ENCODE results near the gene SEC63.

The SEC63 gene

GRCh38 chr6:107928984-107929383 lies 29.0 kb downstream of the SEC63 start:
- TF ChIP-seq POLR2AphosphoS5 (IDR thresholded peaks at IDR 0.05; ENCODE audit: low read depth, low read length) (no peak), SIN3A (IDR thresholded peaks at IDR 0.05; ENCODE audit: borderline replicate concordance, insufficient read depth, low read length) (no peak), REST (IDR thresholded peaks at IDR 0.05; ENCODE audit: insufficient read depth in 1 of 2, low read depth in 2 of 2, low read length in 2 of 2) (no peak), TAF1 (IDR thresholded peaks at IDR 0.05; ENCODE audit: borderline replicate concordance, insufficient read depth, low read length) (no peak), FOXP2 (optimal IDR thresholded peaks at IDR 0.05; ENCODE audit: borderline replicate concordance, extremely low read depth, extremely low read length, insufficient read depth) (no peak)

GRCh38 chr6:107917451-107918375 lies 40.3 kb downstream of the SEC63 start:
- TF ChIP-seq POLR2AphosphoS5 (IDR thresholded peaks at IDR 0.05; ENCODE audit: low read depth, low read length), result no peak
- TF ChIP-seq REST (IDR thresholded peaks at IDR 0.05; ENCODE audit: insufficient read depth in 1 of 2, low read depth in 2 of 2, low read length in 2 of 2), result no peak
- no peak for TF ChIP-seq FOXP2 (optimal IDR thresholded peaks at IDR 0.05; ENCODE audit: borderline replicate concordance, extremely low read depth, extremely low read length, insufficient read depth)
- TF ChIP-seq TAF1 (IDR thresholded peaks at IDR 0.05; ENCODE audit: borderline replicate concordance, insufficient read depth, low read length), result no peak
- no peak for TF ChIP-seq SIN3A (IDR thresholded peaks at IDR 0.05; ENCODE audit: borderline replicate concordance, insufficient read depth, low read length)

- TF ChIP-seq POLR2AphosphoS5 (IDR thresholded peaks at IDR 0.05; ENCODE audit: low read depth, low read length) (no peak), TAF1 (IDR thresholded peaks at IDR 0.05; ENCODE audit: borderline replicate concordance, insufficient read depth, low read length) (no peak), REST (IDR thresholded peaks at IDR 0.05; ENCODE audit: insufficient read depth in 1 of 2, low read depth in 2 of 2, low read length in 2 of 2) (no peak)
These were observed 46.3 kb downstream of the SEC63 start for GRCh38 chr6:107911692-107912091.

GRCh38 chr6:107894809-107895396 lies 63.1 kb downstream of the SEC63 start:
- no peak for TF ChIP-seq REST (IDR thresholded peaks at IDR 0.05; ENCODE audit: insufficient read depth in 1 of 2, low read depth in 2 of 2, low read length in 2 of 2)
- TF ChIP-seq TAF1 (IDR thresholded peaks at IDR 0.05; ENCODE audit: borderline replicate concordance, insufficient read depth, low read length), result no peak
- TF ChIP-seq POLR2AphosphoS5 (IDR thresholded peaks at IDR 0.05; ENCODE audit: low read depth, low read length), result no peak
- TF ChIP-seq SIN3A (IDR thresholded peaks at IDR 0.05; ENCODE audit: borderline replicate concordance, insufficient read depth, low read length), result no peak
- TF ChIP-seq FOXP2 (optimal IDR thresholded peaks at IDR 0.05; ENCODE audit: borderline replicate concordance, extremely low read depth, extremely low read length, insufficient read depth), result no peak
